ENCODE data around the gene ACAP3. TPM values are rescaled to one million over a fixed set of nuclear protein-coding genes. Genes with fewer than 3 reads are reported as not detected.

ACAP3 gene
- total and polyA plus RNA-seq, 4 donors, result 18.7 to 62.8 (median 37.8) TPM

DNA sequence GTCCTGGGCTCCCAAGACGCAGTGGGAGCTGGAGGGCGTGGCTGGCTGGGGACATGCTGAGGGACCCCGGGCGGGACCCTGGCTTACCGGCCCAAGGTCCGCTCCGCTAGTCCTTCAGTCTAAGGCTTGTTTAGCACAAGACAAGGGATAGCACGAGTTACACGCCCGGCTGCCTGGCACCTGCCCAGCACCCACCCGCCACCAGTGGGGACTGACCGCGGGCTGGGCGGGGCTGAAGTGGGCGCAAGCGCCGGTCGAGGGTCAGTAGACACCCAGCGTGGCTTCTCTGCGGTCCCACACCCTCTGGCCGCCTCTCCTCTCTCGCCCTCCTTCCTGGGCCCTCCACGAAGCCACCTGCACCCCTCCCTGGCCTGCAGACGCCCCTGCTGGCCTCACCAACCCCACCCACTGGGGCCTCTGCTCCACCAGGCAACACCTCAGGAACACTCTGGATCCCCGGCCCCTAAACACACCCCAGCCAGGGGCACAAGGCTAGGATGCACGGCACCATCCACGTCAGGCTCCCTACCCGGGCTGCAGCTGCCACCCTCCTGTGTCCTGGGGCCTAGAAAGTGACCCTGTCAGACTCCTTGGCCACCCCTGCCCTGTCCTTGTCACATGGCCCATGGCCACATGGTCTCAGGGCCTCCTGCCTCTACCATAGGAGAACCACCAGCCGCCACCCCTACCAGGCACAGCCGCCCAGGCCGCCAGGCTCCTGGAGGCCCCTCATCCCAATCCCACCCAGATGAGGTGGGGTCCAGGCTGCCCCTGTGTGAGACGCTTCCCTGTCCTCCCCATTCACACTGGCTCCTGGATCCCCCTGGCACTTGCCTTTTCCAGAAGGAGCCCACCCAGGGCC is 29.4 kb upstream of the ACAP3 start:
- H3K27ac ChIP-seq (ENCODE audit: low read depth in 1 of 2, low read length in 1 of 2), result no peak overlapping the region
- H3K4me1 ChIP-seq (ENCODE audit: control insufficient read depth in 5 of 5, insufficient read depth in 5 of 5, low read length in 5 of 5), result peaks cover 0 to 2% (median 0%) of the 10 kb centered on the region in 5 donors
- H3K9me3 ChIP-seq (ENCODE audit: control insufficient read depth in 4 of 4, insufficient read depth in 3 of 4, low read length in 3 of 4), result peaks cover 0 to 5% (median 0%) of the 10 kb centered on the region in 4 donors
- DNase-seq, result no peak
- TF ChIP-seq, protein P1, sequence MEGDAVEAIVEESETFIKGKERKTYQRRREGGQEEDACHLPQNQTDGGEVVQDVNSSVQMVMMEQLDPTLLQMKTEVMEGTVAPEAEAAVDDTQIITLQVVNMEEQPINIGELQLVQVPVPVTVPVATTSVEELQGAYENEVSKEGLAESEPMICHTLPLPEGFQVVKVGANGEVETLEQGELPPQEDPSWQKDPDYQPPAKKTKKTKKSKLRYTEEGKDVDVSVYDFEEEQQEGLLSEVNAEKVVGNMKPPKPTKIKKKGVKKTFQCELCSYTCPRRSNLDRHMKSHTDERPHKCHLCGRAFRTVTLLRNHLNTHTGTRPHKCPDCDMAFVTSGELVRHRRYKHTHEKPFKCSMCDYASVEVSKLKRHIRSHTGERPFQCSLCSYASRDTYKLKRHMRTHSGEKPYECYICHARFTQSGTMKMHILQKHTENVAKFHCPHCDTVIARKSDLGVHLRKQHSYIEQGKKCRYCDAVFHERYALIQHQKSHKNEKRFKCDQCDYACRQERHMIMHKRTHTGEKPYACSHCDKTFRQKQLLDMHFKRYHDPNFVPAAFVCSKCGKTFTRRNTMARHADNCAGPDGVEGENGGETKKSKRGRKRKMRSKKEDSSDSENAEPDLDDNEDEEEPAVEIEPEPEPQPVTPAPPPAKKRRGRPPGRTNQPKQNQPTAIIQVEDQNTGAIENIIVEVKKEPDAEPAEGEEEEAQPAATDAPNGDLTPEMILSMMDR (IDR thresholded peaks at IDR 0.05; ENCODE audit: control extremely low read depth, extremely low read depth), result no peak
- ATAC-seq (ENCODE audit: insufficient read depth, low FRiP score), result no peak
- H3K4me3 ChIP-seq, result no peak overlapping the region
- peaks cover 4 to 59% (median 11%) of the 10 kb centered on the region in 4 donors for H3K36me3 ChIP-seq (ENCODE audit: control insufficient read depth in 4 of 4, insufficient read depth in 4 of 4, low read length in 4 of 4)
- H3K27me3 ChIP-seq (ENCODE audit: control insufficient read depth in 3 of 3, insufficient read depth in 3 of 3, low read length in 2 of 3), result no peaks in the 10 kb centered on the region
- 97 to 98% methylated on average over 24 to 32 of the region's 32 CpGs for WGBS, 2 donors
- no peak overlapping the region for H3K9ac ChIP-seq (ENCODE audit: insufficient read depth in 1 of 2, low read length in 2 of 2)

DNA sequence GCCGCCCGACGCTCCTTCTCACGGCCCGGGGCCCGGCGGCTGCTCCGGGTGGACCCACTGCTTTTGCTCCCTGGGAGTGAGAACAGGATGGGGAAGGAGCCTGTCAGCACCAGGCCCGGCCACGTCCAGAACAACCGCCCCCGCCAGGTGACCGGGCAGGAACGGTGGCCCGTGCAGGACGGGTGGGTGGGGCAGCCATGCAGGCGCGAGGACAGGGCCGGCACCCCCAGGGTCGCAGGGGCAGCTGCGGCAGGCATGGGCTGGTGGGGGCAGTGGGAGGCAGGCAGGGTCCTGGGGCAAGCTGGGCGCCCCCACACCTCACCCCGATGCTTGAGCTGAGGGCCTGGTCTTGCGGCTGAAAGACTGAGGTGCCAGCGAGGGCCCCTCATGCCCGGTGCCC is 28.7 kb upstream of the ACAP3 start:
- Histone ChIP-seq H3K36me3 (ENCODE audit: control insufficient read depth in 4 of 4, insufficient read depth in 4 of 4, low read length in 4 of 4) (peaks cover 4 to 55% (median 11%) of the 10 kb centered on the region in 4 donors), H3K27ac (ENCODE audit: low read depth in 1 of 2, low read length in 1 of 2) (no peak overlapping the region), H3K9me3 (ENCODE audit: control insufficient read depth in 4 of 4, insufficient read depth in 3 of 4, low read length in 3 of 4) (peaks cover 0 to 5% (median 0%) of the 10 kb centered on the region in 4 donors), H3K9ac (ENCODE audit: insufficient read depth in 1 of 2, low read length in 2 of 2) (no peak overlapping the region), H3K27me3 (ENCODE audit: control insufficient read depth in 3 of 3, insufficient read depth in 3 of 3, low read length in 2 of 3) (no peaks in the 10 kb centered on the region), H3K4me3 (no peak overlapping the region), H3K4me1 (ENCODE audit: control insufficient read depth in 5 of 5, insufficient read depth in 5 of 5, low read length in 5 of 5) (peaks cover 0 to 2% (median 0%) of the 10 kb centered on the region in 5 donors)
- WGBS, 2 donors, result 93 to 94% methylated on average over 22 to 26 of the region's 26 CpGs
- DNase-seq (no peak), ATAC-seq (ENCODE audit: insufficient read depth, low FRiP score) (no peak)
- TF ChIP-seq, protein P1 (IDR thresholded peaks at IDR 0.05; ENCODE audit: control extremely low read depth, extremely low read depth), result no peak

DNA sequence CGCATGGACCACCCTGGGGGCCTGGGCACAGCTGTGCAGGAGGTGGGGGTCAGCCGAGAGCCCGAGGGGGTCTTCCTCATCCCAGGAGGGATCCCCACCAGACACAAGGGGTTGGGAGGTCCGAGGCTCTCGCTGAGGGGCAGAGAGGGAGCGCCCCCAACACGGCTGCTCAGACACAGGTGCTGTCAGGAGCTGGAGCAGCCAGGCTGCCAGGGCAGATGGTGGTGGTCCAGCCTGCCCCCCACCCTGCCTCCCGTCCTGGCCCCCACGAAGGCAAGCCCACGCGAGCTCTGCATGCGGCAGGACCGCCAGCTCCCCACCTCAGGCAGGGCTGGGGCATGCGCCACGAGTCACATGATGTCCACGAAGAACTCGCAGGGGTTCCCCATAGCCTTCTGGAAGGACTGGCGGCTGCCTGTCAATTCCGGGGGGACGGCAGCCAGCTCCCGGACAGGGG is 28.1 kb upstream of the ACAP3 start:
- H3K27me3 ChIP-seq (ENCODE audit: control insufficient read depth in 3 of 3, insufficient read depth in 3 of 3, low read length in 2 of 3), result no peaks in the 10 kb centered on the region
- WGBS, 2 donors, result 91% methylated on average over 20 to 21 of the region's 21 CpGs
- H3K36me3 ChIP-seq (ENCODE audit: control insufficient read depth in 4 of 4, insufficient read depth in 4 of 4, low read length in 4 of 4), result peaks cover 4 to 53% (median 8%) of the 10 kb centered on the region in 4 donors
- H3K27ac ChIP-seq (ENCODE audit: low read depth in 1 of 2, low read length in 1 of 2), result no peak overlapping the region
- TF ChIP-seq, protein P1 (IDR thresholded peaks at IDR 0.05; ENCODE audit: control extremely low read depth, extremely low read depth), result no peak
- DNase-seq (no peak), ATAC-seq (ENCODE audit: insufficient read depth, low FRiP score) (no peak)
- peaks cover 0 to 5% (median 0%) of the 10 kb centered on the region in 4 donors for H3K9me3 ChIP-seq (ENCODE audit: control insufficient read depth in 4 of 4, insufficient read depth in 3 of 4, low read length in 3 of 4)
- H3K4me3 ChIP-seq, result no peak overlapping the region
- no peak overlapping the region for H3K9ac ChIP-seq (ENCODE audit: insufficient read depth in 1 of 2, low read length in 2 of 2)
- H3K4me1 ChIP-seq (ENCODE audit: control insufficient read depth in 5 of 5, insufficient read depth in 5 of 5, low read length in 5 of 5), result peaks cover 0 to 2% (median 0%) of the 10 kb centered on the region in 5 donors

Data from lung (tissue), 12 donors.